K562 (cell line): Measurements from ENCODE around the gene KNG1. TPM values are rescaled to one million over a fixed set of nuclear protein-coding genes. Genes with fewer than 3 reads are reported as not detected.

Source experiments
- FOXP1 ChIP-seq: sonication (generic); formaldehyde crosslinking; IDR thresholded peaks from 2 replicates; pipeline ENCODE4 v1.8.0; 2022; ENCODE audit warnings: mild to moderate bottlenecking, missing genetic modification reagents
- HMG20B ChIP-seq: fragments of 250-450 bp; sonication (Bioruptor Pico); IDR thresholded peaks from 2 replicates; pipeline ENCODE4 v1.5.0; 2021; ENCODE audit warnings: mild to moderate bottlenecking
- HNRNPLL ChIP-seq: fragments of 200-400 bp; formaldehyde crosslinking; IDR thresholded peaks from 2 replicates; pipeline ENCODE4 v1.6.1; 2017; ENCODE audit warnings: low read length, low read depth, mild to moderate bottlenecking; ENCODE audit not compliant: poor library complexity, severe bottlenecking
- KDM4B ChIP-seq, 2 experiments: fragments of 450-650 bp in 1 of 2; sonication (generic) in 1 of 2; IDR thresholded peaks; 2 replicates each; pipeline ENCODE4 v1.6.1; 2016 to 2017; ENCODE audit warnings: borderline replicate concordance in 2 of 2, antibody characterized with exemption in 1 of 2, low read depth in 1 of 2, mild to moderate bottlenecking in 1 of 2
- MTA3 ChIP-seq: fragments of 450-650 bp; formaldehyde crosslinking; IDR thresholded peaks from 2 replicates; pipeline ENCODE4 v1.6.1; 2017; ENCODE audit warnings: mild to moderate bottlenecking, borderline replicate concordance
- SMARCA4 ChIP-seq: fragments of 450-650 bp; IDR thresholded peaks from 2 replicates; pipeline ENCODE4 v1.6.1; 2016
- SUPT5H ChIP-seq: fragments of 450-650 bp; IDR thresholded peaks from 2 replicates; pipeline ENCODE4 v1.6.1; 2016
- ZNF3 ChIP-seq: fragments of 250-450 bp; sonication (Bioruptor Pico); IDR thresholded peaks from 2 replicates; pipeline ENCODE4 v1.5.0; 2021; ENCODE audit warnings: mild to moderate bottlenecking, moderate library complexity
- ZNF778 ChIP-seq: fragments of 450-650 bp; formaldehyde crosslinking; IDR thresholded peaks from 2 replicates; pipeline ENCODE4 v1.4.0; 2020; ENCODE audit warnings: mild to moderate bottlenecking, moderate library complexity
- polyA plus RNA-seq, 8 experiments: library from polyadenylated mRNA; depleted of rRNA in 4 of 8; stranded (reverse) in 5 of 8; unstranded in 3 of 8; fragments of >200 nt; fragmentation: Nextera tagmentation in 2 of 8; fragmentation: Illumina TruSeq in 1 of 8; extraction: Ambion mirVana in 2 of 8; extraction: Trizol in 1 of 8; gene quantifications; 2 replicates each; pipeline versions ENCODE4 v1.2.1 to v1.2.3, GENCODE V29; 2011 to 2014; ENCODE audit warnings: inconsistent platforms in 1 of 8, missing spikeins in 1 of 8
- total RNA-seq, 7 experiments: library from RNA; depleted of rRNA in 6 of 7; stranded (reverse); fragments of >200 nt in 6 of 7; fragmentation: Illumina TruSeq in 2 of 7; extraction: Trizol in 2 of 7; gene quantifications; 2 replicates each; pipeline versions ENCODE4 v1.2.1 to v1.2.3, GENCODE V29; 2011 to 2021; ENCODE audit warnings: low replicate concordance in 1 of 7
- TF ChIP-seq, protein P1 (sequence below): fragments of 450-650 bp; IDR thresholded peaks from 2 replicates; pipeline ENCODE4 v1.6.1; 2017; ENCODE audit warnings: antibody characterized with exemption, mild to moderate bottlenecking
- TF ChIP-seq, protein P2 (sequence below): fragments of 250-450 bp; sonication (Bioruptor Pico); IDR thresholded peaks from 2 replicates; pipeline ENCODE4 v1.5.0; 2021
- TF ChIP-seq, protein P3 (sequence below), 2 experiments: fragments of 450-650 bp in 1 of 2; IDR thresholded peaks; 2 replicates each; pipeline ENCODE4 v1.6.1; 2011 to 2017; ENCODE audit warnings: low read depth in 2 of 2, antibody characterized with exemption in 1 of 2, borderline replicate concordance in 1 of 2, low read length in 1 of 2, mild to moderate bottlenecking in 1 of 2, mixed read lengths in 1 of 2; ENCODE audit not compliant: control insufficient read depth in 1 of 2
- TF ChIP-seq, protein P4 (sequence below): fragments of 250-450 bp; sonication (Bioruptor Pico); IDR thresholded peaks from 2 replicates; pipeline ENCODE4 v1.4.0; 2020; ENCODE audit warnings: mild to moderate bottlenecking, moderate library complexity
- TF ChIP-seq, protein P5 (sequence below): fragments of 250-450 bp; sonication (Bioruptor Pico); IDR thresholded peaks from 2 replicates; pipeline ENCODE4 v1.9.0; 2021; ENCODE audit warnings: mild to moderate bottlenecking

Gene KNG1
- total and polyA plus RNA-seq, 9 of the 15 experiments (the other 6 are each of a cell fraction or from before 2014, with no cell fraction given) = 0.09 TPM; not detected in 8

DNA sequence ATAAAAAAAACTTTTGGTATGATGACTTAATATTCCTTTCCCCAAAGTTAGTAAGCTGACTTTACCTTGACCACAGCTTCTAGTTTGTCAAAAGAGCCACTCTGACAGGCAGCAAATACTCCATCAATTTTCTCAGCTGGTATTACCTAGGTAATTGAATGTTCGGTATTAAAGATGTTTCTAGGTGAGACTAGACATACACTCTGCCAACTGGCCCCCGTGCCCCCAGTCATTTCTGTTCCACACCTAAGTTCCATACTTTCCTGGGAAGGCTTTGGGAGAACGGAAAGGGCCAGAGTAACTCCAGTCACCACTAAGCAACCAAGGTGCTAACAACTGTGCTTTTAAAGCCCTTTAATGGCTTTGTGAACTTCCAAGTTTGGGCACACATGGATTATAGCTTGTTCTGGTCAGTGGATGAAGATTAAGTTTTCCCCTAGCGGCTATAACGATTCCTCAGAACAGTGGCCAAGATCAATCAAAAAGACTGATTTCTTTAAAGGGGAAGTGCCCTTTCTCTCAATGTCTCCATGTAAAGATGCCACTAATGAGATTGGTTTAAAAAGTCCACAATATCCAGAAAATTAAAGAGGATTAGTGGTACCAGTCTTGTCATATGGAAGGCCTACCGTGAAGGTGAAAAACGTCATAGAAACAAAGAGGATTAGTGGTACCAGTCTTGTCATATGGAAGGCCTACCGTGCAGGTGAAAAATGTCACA lies 73.3 kb downstream of the KNG1 start (continued):
- TF ChIP-seq, protein P1, sequence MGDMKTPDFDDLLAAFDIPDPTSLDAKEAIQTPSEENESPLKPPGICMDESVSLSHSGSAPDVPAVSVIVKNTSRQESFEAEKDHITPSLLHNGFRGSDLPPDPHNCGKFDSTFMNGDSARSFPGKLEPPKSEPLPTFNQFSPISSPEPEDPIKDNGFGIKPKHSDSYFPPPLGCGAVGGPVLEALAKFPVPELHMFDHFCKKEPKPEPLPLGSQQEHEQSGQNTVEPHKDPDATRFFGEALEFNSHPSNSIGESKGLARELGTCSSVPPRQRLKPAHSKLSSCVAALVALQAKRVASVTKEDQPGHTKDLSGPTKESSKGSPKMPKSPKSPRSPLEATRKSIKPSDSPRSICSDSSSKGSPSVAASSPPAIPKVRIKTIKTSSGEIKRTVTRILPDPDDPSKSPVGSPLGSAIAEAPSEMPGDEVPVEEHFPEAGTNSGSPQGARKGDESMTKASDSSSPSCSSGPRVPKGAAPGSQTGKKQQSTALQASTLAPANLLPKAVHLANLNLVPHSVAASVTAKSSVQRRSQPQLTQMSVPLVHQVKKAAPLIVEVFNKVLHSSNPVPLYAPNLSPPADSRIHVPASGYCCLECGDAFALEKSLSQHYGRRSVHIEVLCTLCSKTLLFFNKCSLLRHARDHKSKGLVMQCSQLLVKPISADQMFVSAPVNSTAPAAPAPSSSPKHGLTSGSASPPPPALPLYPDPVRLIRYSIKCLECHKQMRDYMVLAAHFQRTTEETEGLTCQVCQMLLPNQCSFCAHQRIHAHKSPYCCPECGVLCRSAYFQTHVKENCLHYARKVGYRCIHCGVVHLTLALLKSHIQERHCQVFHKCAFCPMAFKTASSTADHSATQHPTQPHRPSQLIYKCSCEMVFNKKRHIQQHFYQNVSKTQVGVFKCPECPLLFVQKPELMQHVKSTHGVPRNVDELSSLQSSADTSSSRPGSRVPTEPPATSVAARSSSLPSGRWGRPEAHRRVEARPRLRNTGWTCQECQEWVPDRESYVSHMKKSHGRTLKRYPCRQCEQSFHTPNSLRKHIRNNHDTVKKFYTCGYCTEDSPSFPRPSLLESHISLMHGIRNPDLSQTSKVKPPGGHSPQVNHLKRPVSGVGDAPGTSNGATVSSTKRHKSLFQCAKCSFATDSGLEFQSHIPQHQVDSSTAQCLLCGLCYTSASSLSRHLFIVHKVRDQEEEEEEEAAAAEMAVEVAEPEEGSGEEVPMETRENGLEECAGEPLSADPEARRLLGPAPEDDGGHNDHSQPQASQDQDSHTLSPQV = 0 out of 2 replicates have a peak, but pooled peaks have one; percentile 30
- TF ChIP-seq SMARCA4 (no peak), KDM4B (IDR thresholded peaks at IDR 0.05; ENCODE audit: borderline replicate concordance in 2 of 2, low read depth in 1 of 2) (no peak), HMG20B (CRISPR knock-in tag) (0 out of 2 replicates have a peak, but pooled peaks have one; percentile 38), FOXP1 (no peak), ZNF3 (CRISPR knock-in tag) (0 out of 2 replicates have a peak, but pooled peaks have one; percentile 63), MTA3 (peak; percentile 59; the same call in 1 of the 2 replicates), SUPT5H (peak; percentile 88), ZNF778 (CRISPR knock-in tag) (no peak), HNRNPLL (no peak)
- TF ChIP-seq, protein P2, sequence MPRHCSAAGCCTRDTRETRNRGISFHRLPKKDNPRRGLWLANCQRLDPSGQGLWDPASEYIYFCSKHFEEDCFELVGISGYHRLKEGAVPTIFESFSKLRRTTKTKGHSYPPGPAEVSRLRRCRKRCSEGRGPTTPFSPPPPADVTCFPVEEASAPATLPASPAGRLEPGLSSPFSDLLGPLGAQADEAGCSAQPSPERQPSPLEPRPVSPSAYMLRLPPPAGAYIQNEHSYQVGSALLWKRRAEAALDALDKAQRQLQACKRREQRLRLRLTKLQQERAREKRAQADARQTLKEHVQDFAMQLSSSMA (CRISPR knock-in tag) = no peak; the same call in 1 of the 2 replicates
- TF ChIP-seq, protein P3, sequence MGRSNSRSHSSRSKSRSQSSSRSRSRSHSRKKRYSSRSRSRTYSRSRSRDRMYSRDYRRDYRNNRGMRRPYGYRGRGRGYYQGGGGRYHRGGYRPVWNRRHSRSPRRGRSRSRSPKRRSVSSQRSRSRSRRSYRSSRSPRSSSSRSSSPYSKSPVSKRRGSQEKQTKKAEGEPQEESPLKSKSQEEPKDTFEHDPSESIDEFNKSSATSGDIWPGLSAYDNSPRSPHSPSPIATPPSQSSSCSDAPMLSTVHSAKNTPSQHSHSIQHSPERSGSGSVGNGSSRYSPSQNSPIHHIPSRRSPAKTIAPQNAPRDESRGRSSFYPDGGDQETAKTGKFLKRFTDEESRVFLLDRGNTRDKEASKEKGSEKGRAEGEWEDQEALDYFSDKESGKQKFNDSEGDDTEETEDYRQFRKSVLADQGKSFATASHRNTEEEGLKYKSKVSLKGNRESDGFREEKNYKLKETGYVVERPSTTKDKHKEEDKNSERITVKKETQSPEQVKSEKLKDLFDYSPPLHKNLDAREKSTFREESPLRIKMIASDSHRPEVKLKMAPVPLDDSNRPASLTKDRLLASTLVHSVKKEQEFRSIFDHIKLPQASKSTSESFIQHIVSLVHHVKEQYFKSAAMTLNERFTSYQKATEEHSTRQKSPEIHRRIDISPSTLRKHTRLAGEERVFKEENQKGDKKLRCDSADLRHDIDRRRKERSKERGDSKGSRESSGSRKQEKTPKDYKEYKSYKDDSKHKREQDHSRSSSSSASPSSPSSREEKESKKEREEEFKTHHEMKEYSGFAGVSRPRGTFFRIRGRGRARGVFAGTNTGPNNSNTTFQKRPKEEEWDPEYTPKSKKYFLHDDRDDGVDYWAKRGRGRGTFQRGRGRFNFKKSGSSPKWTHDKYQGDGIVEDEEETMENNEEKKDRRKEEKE (IDR thresholded peaks at IDR 0.05; ENCODE audit: borderline replicate concordance in 1 of 2, control insufficient read depth in 1 of 2, low read depth in 2 of 2, low read length in 1 of 2) = peak in 1 of 2 experiments; percentile 58; a peak in 1 of 4 replicates
- TF ChIP-seq, protein P4, sequence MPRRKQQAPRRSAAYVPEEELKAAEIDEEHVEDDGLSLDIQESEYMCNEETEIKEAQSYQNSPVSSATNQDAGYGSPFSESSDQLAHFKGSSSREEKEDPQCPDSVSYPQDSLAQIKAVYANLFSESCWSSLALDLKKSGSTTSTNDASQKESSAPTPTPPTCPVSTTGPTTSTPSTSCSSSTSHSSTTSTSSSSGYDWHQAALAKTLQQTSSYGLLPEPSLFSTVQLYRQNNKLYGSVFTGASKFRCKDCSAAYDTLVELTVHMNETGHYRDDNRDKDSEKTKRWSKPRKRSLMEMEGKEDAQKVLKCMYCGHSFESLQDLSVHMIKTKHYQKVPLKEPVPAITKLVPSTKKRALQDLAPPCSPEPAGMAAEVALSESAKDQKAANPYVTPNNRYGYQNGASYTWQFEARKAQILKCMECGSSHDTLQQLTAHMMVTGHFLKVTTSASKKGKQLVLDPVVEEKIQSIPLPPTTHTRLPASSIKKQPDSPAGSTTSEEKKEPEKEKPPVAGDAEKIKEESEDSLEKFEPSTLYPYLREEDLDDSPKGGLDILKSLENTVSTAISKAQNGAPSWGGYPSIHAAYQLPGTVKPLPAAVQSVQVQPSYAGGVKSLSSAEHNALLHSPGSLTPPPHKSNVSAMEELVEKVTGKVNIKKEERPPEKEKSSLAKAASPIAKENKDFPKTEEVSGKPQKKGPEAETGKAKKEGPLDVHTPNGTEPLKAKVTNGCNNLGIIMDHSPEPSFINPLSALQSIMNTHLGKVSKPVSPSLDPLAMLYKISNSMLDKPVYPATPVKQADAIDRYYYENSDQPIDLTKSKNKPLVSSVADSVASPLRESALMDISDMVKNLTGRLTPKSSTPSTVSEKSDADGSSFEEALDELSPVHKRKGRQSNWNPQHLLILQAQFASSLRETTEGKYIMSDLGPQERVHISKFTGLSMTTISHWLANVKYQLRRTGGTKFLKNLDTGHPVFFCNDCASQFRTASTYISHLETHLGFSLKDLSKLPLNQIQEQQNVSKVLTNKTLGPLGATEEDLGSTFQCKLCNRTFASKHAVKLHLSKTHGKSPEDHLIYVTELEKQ (CRISPR knock-in tag) = no peak
- TF ChIP-seq, protein P5, sequence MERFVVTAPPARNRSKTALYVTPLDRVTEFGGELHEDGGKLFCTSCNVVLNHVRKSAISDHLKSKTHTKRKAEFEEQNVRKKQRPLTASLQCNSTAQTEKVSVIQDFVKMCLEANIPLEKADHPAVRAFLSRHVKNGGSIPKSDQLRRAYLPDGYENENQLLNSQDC (CRISPR knock-in tag) = no peak
